K562 (cell line): ENCODE data around the gene PRPF6. TPM values are rescaled to one million over a fixed set of nuclear protein-coding genes. Genes with fewer than 3 reads are reported as not detected.

Source experiments
- CCNT2 ChIP-seq: IDR thresholded peaks from 2 replicates; pipeline ENCODE4 v1.6.1; 2011; ENCODE audit warnings: borderline replicate concordance, low read depth, mild to moderate bottlenecking, moderate library complexity, mixed read lengths, low read length; ENCODE audit not compliant: insufficient read length; ENCODE audit errors: extremely low read depth
- CTCF ChIP-seq, 3 experiments: IDR thresholded peaks in 2 of 3; conservative IDR thresholded peaks in 1 of 3; 2 replicates each; pipeline ENCODE4 v1.5.1; 2011 to 2012; ENCODE audit warnings: low read length in 3 of 3, mild to moderate bottlenecking in 3 of 3, control low read depth in 2 of 3, improper control_type of control experiment in 1 of 3, inconsistent platforms in 1 of 3, low read depth in 1 of 3, mixed read lengths in 1 of 3, moderate library complexity in 1 of 3; ENCODE audit not compliant: insufficient read depth in 2 of 3
- DMBX1 ChIP-seq: fragments of 250-450 bp; sonication (Bioruptor Pico); IDR thresholded peaks from 2 replicates; pipeline ENCODE4 v1.8.0; 2022; ENCODE audit warnings: inconsistent platforms, mild to moderate bottlenecking, moderate library complexity, borderline replicate concordance
- EP300 ChIP-seq: IDR thresholded peaks from 2 replicates; pipeline ENCODE4 v1.6.1; 2012; ENCODE audit warnings: low read length, improper control_type of control experiment
- FUS ChIP-seq: fragments of 200-400 bp; formaldehyde crosslinking; optimal IDR thresholded peaks from 2 replicates; pipeline ENCODE3; 2017; ENCODE audit warnings: low read depth, low read length
- GATA2 ChIP-seq: sonication (generic); formaldehyde crosslinking; IDR thresholded peaks from 2 replicates; pipeline ENCODE4 v1.4.0; 2020; ENCODE audit warnings: mild to moderate bottlenecking, missing genetic modification reagents
- L3MBTL2 ChIP-seq: fragments of 450-650 bp; IDR thresholded peaks from 2 replicates; pipeline ENCODE4 v1.6.1; 2016; ENCODE audit warnings: mild to moderate bottlenecking, moderate library complexity
- MAFF ChIP-seq: IDR thresholded peaks from 2 replicates; pipeline ENCODE4 v1.6.1; 2012; ENCODE audit warnings: low read length, improper control_type of control experiment
- MLX ChIP-seq, 2 experiments: fragments of 450-650 bp in 1 of 2; sonication (generic) in 1 of 2; formaldehyde crosslinking; conservative IDR thresholded peaks; 2 replicates each; pipeline versions ENCODE4 v1.4.0 to v1.8.1; 2020 to 2022; ENCODE audit warnings: mild to moderate bottlenecking in 1 of 2, missing genetic modification reagents in 1 of 2
- NFIC ChIP-seq: fragments of 450-650 bp; IDR thresholded peaks from 2 replicates; pipeline ENCODE4 v1.6.1; 2017; ENCODE audit warnings: mild to moderate bottlenecking, inconsistent platforms
- NFXL1 ChIP-seq: fragments of 450-650 bp; formaldehyde crosslinking; IDR thresholded peaks from 2 replicates; pipeline ENCODE4 v1.4.0; 2021; ENCODE audit warnings: mild to moderate bottlenecking
- RBBP5 ChIP-seq: fragments of 200-600 bp; sonication (generic); IDR thresholded peaks from 2 replicates; pipeline ENCODE4 v1.6.1; 2012; ENCODE audit warnings: borderline replicate concordance, mild to moderate bottlenecking, low read length, control low read depth, inconsistent platforms; ENCODE audit not compliant: insufficient read depth, poor library complexity, severe bottlenecking
- RFX5 ChIP-seq: IDR thresholded peaks from 2 replicates; pipeline ENCODE4 v1.6.1; 2011; ENCODE audit warnings: low read depth, mild to moderate bottlenecking, improper control_type of control experiment, low read length
- SIRT6 ChIP-seq: IDR thresholded peaks from one replicate; pipeline ENCODE4 v1.6.1; 2012; ENCODE audit warnings: low read depth, mild to moderate bottlenecking, control low read depth, inconsistent platforms, low read length, moderate library complexity
- SMARCB1 ChIP-seq: IDR thresholded peaks from 2 replicates; pipeline ENCODE4 v1.6.1; 2011; ENCODE audit warnings: improper control_type of control experiment, low read depth; ENCODE audit not compliant: insufficient read length
- SNRNP70 ChIP-seq: fragments of 200-400 bp; formaldehyde crosslinking; optimal IDR thresholded peaks from 2 replicates; pipeline ENCODE3; 2017; ENCODE audit warnings: low read depth, low read length
- ZNF165 ChIP-seq: fragments of 250-450 bp; sonication (Bioruptor Pico); IDR thresholded peaks from 2 replicates; pipeline ENCODE4 v1.4.0; 2020; ENCODE audit warnings: borderline replicate concordance
- ZNF398 ChIP-seq: fragments of 250-450 bp; sonication (Bioruptor Pico); IDR thresholded peaks from 2 replicates; pipeline ENCODE4 v1.8.0; 2021; ENCODE audit warnings: moderate library complexity, mild to moderate bottlenecking, inconsistent platforms
- ZNF740 ChIP-seq, 3 experiments: fragments of 200-800 bp in 1 of 3; sonication (Bioruptor generic) in 1 of 3; sonication (generic) in 1 of 3; formaldehyde crosslinking in 1 of 3; IDR thresholded peaks; 2 replicates each; pipeline versions ENCODE4 v1.6.1 to v1.8.0; 2016 to 2022; ENCODE audit warnings: mild to moderate bottlenecking in 2 of 3, missing compliant biosample characterization in 2 of 3, missing genetic modification characterization in 2 of 3, missing genetic modification reagents in 1 of 3
- polyA plus RNA-seq, 8 experiments: library from polyadenylated mRNA; depleted of rRNA in 4 of 8; stranded (reverse) in 5 of 8; unstranded in 3 of 8; fragments of >200 nt; fragmentation: Nextera tagmentation in 2 of 8; fragmentation: Illumina TruSeq in 1 of 8; extraction: Ambion mirVana in 2 of 8; extraction: Trizol in 1 of 8; gene quantifications; 2 replicates each; pipeline versions ENCODE4 v1.2.1 to v1.2.3, GENCODE V29; 2011 to 2014; ENCODE audit warnings: inconsistent platforms in 1 of 8, missing spikeins in 1 of 8
- total RNA-seq, 7 experiments: library from RNA; depleted of rRNA in 6 of 7; stranded (reverse); fragments of >200 nt in 6 of 7; fragmentation: Illumina TruSeq in 2 of 7; extraction: Trizol in 2 of 7; gene quantifications; 2 replicates each; pipeline versions ENCODE4 v1.2.1 to v1.2.3, GENCODE V29; 2011 to 2021; ENCODE audit warnings: low replicate concordance in 1 of 7

PRPF6 gene
- total and polyA plus RNA-seq, 9 of the 15 experiments (the other 6 are each of a cell fraction or from before 2014, with no cell fraction given), result 4.2 to 83.2 (median 59.9) TPM

GRCh38 chr20:64037498-64038213 lies 56.7 kb downstream of the PRPF6 start (continued):
- no peak for TF ChIP-seq NFXL1 (CRISPR knock-in tag)
- no peak for TF ChIP-seq SIRT6
- TF ChIP-seq RFX5, result no peak
- no peak for TF ChIP-seq DMBX1 (CRISPR knock-in tag)
- TF ChIP-seq SMARCB1, result no peak
- TF ChIP-seq ZNF740 (CRISPR knock-in tag; IDR thresholded peaks at IDR 0.05), result no peak
- no peak for TF ChIP-seq ZNF740 (tag; IDR thresholded peaks at IDR 0.05)
- peak; percentile 54 for TF ChIP-seq GATA2 (CRISPR knock-in tag)
- TF ChIP-seq FUS, result no peak
- TF ChIP-seq MLX (CRISPR knock-in tag; conservative IDR thresholded peaks at IDR 0.05), result no peak
- TF ChIP-seq ZNF165 (CRISPR knock-in tag), result no peak
- TF ChIP-seq ZNF398, result no peak
- peak; percentile 32 for TF ChIP-seq NFIC
- TF ChIP-seq RBBP5, result peak; percentile 1
- TF ChIP-seq CCNT2, result peak; percentile 2
- TF ChIP-seq L3MBTL2, result no peak
- no peak for TF ChIP-seq EP300
- TF ChIP-seq SNRNP70, result no peak
- 0 out of 6 replicates have a peak, but pooled peaks of 1 of the 3 experiments have one; percentile 3 for TF ChIP-seq CTCF (IDR thresholded peaks at IDR 0.05 in 2 of 3, conservative IDR thresholded peaks at IDR 0.05 in 1 of 3; ENCODE audit: insufficient read depth in 2 of 3, low read depth in 1 of 3, low read length in 3 of 3)
- TF ChIP-seq MAFF, result no peak
